Fibroblast of skin of back (primary cell): Measurements from ENCODE around the gene LIN7C.

Experiments used
- DNase-seq: peaks from one replicate; pipeline ENCODE4 v3.0.0-alpha.2; 2013

Gene LIN7C

DNA sequence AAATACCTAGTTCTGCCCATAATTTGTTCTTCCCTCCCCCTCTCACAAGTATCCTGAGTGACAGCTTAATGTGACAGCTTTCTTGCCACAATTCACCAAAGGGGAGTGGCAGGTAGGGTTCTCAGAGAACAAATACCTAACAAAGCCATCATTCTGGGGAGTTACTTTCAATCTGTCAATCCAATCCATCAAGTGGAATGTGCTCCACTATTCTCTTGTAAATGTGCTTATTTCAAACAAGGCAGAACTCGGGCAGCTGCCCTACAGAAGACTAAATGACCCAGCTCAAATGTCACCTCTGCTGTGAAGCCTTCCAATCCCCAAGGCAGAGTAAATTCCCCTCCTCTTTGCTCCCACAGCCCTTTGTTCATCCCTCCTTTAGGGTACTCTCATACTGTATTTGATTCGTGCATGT is 61.8 kb downstream of the LIN7C start:
- DNase-seq, result no peak
